HG03280 (cell line): Measurements from ENCODE around the gene PWWP2A.

Source experiments
- ATAC-seq: cut with Tn5 transposase; IDR thresholded peaks from one replicate; pipeline ENCODE4 v1.9.1; 2021; ENCODE audit warnings: mild to moderate bottlenecking, moderate library complexity; ENCODE audit not compliant: unreplicated experiment

PWWP2A gene

DNA sequence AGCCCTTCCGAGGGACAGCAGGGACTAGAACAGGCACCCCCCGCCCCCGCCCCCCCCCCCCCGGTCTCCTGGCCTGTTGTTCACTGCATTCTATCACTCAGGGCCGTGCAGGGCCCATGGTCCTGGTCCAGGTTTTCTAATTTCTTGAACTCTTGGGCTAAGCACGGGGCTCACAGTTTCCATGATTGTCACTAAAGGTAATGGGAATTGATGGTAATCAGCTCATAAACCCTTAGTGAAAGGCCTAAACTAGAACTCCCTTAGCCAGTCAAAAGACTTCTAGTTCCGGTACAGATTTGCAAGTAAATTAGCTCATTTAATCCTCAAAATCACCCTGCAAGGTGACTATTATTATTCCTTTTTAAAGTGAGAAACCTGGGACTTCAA lies 14.7 kb upstream of the PWWP2A start:
- no peak for ATAC-seq

DNA sequence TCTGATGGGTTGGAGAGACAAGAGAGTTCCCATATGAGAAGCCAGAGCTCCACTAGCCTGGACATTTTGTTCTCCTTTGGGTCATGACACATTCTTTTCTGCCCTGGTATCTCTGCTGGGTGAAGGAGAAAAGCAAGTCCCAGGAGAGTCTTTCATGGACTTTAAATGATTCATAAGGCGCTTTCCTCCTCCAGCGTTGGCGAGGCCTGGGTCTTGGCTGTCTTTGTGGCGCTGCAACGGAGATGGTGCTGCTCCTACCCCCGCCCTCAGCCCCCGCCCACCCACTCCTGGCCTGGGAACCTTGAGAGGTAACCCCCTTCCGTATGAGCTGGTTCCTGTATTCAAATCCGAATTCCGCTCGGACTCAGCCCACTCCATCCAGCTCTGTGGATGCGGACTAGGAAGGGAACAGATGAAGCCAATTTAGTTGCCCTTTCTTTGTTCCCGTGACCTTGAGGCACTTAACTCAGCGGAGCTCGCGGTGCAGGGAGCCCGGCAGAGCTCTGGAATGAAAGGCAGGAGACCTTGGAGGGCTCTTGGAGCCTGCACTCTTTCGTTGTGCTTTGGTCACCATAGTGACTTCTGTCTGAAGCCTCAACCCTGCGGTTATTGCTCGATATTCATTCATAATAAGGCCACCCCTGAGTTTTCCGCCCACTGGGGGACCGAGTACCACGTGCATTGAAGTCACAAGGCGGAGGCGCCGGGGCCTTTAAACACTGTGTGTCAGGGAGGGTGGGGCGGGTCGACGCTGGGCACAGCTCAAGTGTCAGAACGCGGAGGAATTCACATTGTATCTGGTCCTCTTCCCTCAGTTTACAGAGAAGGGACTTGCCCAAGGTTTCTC lies 14.0 kb upstream of the PWWP2A start:
- ATAC-seq: no peak

DNA sequence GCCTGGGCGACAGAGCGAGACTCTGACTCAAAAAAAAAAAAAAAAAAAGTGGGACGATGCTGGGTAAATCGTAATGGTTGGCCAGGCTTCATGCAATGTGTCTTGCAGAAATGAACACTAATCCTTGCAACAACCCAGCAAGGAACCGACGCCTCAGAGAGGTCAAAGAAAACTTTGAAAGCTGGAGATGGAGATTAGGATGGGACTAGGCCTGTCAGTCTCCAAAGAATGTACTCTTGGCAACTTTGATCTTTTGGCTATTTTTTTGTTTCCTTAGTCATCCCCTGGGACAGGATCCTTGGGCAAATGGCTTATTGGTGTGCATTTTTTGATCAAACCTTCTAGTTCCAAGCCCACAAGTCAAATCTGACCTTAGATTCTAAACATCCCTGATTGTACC lies 10.6 kb upstream of the PWWP2A start:
- ATAC-seq: no peak

DNA sequence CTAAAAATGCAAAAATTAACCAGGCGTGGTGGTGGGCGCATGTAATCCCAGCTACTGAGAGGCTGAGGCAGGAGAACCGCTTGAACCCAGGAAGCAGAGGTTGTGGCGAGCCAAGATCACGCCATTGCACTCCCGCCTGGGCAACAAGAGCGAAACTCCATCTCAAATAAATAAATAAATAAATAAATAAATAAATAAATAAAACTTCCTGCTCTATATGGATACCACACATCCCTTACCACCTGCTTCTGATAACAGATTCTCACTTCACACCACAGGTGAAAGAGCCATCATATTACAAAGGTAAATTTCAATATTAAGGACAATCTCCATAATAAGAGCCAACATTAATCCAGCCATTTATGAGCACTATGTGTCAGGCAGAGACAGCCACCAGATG lies 9.4 kb upstream of the PWWP2A start:
- no peak for ATAC-seq

DNA sequence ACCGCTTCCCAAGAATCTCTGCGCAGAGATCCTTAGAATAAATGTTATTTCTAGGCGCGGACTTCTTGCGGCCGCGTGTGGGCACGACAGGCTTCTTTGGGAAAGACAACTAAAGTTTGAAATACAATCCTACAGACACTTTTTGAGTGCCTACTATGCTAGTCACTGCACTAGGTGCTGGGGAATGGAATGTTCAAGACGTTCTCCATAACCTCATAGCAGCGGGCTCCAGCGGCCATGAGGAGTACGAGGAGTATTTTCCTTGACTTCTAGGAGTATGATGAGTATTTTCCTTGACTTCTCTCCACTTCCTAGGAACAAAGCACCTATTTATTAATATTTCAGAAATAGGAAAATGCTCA lies 636 bp upstream of the PWWP2A start:
- no peak for ATAC-seq

DNA sequence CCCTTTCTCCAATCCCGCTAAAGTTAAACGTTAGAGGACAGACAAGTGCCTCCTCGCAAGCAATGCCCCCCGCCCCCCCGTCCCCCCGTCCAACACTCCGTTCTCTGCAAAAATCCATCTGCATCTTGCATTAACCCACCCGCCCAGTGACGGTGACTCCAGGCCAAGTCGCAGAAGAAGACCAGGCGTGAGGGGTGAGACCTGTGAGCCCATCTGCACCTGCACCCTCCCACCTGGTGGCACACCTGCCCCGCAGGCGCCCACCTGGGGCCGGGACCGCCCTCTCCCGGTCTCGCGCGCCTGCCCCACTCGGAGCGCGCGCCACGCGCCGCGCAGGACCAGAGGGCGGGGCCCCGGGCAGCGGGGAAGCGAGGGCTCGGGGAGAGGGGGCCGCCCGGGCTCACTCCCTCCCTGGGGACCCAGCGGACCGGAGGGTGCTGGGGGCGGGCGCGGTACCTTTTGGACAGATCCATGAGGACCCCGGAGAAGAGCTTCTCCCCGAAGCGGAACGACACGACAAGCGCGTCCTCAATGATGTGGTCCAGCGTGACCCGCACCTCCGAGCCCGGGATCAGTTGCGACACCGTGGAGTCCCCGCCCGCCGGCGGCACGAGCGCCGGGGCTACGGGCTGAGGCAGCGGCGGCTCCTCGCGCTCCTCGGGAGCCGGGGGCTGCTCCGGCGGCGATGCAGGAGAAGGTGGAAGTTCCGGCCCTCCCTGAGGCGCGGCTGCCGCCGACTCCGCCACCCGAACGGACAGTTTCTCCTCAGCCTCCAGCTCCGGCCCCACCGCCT lies 705 bp downstream of the PWWP2A start:
- ATAC-seq: peak; percentile 24

DNA sequence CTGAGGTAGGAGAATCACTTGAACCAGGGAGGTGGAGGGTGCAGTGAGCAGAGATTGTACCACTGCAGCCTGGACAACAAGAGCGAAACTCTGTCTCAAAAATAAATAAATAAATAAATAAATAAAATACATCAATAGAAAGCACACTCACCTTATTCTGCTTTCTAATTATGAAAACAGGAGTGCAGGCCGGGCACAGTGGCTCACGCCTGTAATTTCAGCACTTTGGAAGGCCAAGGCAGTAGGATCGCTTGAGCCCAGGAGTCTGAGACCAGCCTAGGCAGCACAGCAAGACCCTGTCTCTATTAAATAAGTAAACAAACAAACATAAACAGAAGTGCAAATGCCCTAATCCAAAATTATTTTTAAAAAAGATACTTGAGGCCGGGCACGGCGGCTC lies 2.3 kb downstream of the PWWP2A start:
- no peak for ATAC-seq

DNA sequence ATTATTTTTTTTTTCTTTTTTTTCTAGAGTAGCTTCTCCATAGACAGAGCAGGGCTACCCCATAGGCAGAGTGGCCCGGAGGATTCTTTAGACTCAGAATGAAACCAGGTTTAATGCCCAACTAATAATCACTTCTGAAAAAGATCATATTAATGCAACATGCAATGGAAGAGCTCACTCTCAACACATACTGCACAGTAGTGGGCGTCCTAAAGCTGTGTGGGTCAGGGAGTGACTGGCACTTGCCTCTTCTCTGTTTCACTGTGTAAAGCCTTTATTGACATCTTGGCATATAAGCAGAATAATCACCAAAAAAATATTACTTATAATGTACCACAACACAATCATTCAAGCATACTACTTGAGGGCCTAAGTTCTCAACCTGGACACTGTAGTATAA lies 11.1 kb downstream of the PWWP2A start:
- no peak for ATAC-seq

DNA sequence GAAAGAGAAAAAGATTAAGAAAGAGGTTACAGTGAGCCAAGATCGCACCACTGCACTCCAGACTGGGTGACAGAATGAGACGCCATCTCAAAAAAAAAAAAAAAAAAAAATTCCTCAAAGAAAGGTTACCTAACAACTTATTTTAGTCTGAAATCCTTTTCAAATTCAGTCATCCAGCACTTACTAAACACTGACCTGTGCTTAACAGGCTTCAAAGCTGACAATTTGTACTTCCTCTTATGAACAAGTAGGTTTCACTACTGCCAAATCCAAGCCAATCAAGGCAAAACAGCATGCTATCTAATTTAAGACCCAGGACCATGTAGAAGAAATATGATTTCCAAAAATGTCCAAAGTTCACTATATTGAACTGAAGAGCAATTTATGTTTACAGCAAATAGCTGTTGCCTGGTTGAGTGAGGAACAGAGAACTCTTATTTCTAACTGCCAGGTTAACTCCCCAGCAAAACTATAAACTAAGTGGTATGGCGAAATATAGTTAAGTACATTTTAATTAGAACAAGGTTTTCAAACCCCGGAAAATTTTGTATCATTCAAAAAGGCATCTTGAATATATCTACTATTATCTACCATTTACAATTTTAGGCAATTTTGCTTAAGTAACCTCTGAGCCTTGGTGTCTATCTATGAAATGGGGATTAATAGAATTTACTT lies 13.4 kb downstream of the PWWP2A start:
- ATAC-seq: peak; percentile 77

DNA sequence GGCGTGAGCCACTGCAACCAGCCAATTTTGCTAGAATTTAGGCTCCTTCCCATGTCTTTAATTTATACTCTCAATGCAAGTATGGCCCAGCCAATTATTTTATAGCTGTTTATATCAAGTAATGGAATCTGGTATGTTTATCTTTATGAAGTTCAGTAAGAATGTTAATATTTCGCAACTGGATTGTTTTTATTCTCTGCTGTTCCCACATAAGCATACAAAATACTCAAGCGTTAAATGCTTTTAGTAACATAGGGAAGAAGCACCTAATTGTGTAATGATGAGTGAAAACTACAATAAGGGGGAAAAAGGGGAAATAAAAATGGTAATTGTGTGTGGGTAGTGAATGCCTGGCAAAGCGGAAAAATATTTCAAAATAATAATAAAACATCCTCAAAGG lies 21.3 kb downstream of the PWWP2A start:
- no peak for ATAC-seq

DNA sequence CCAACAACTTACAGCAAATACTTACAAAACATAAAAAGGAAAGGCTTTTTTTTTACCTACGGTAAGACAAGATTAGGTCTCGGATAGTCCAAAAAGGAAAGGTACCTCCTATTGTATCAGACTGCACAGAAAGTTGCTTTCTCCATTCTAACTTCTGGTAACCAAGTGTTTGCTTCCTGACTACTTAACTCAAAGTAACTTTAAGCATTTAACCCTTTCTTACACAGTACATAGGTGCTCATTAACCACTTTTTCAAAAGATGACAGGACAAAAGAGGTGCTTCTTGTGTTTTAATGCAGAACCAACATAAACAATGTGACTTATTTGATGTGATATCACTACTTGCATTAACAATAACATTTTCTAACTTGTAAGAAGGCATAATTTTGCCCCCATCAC lies 23.1 kb downstream of the PWWP2A start:
- no peak for ATAC-seq

DNA sequence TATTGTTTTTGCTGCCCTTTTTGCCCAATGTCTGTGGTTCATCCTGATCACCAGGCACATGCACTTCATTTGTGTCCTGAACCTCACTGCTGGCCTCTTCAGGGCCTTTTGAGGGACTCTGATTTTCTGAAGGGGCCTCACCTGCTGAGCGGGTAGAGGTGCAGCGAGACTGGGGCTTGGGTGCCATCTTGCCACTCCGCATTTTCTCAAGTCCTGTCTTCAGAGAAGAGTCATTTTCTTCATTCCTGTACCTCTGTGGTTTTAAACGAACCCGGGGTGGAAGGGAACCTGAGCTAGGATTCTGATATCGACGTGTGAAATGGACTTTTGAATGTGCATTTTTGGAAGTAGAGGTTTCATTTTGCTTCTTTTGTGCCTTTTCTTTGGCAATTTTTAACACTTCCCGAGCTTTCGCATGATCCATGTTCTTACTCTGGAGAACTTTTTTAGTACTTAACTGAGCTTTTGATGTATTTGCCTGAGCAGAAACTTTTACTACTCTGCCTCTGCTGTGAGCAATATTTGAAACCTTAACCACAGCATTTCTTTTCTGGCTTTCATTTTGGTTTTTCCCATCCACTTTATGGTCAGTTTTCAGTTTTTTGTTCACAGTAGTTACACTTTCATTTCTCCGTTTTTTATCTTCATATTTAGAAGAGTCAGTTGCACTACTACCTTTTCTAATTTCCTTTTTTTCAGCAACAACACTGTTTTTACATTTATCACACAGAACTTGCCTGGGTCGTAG lies 26.1 kb downstream of the PWWP2A start:
- ATAC-seq: peak; percentile 73

DNA sequence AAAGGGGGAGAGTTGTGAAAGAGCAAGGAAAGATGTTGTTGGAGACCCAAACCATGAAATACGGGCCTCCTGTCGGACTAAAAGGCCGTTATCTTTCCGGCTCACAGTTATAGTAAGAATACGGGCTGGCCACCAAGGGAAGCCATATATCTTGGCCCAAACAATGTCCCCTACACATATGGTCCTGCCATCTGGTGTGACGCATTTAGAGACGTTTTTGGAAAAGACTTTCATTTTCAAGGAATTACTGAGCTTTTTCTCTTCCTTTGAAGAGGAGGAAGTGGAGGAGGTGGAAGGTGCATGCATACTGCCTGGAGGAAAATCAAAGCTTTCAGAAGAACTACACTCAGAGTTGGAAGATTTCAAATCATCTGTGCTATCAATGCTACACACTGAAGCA lies 26.7 kb downstream of the PWWP2A start:
- no peak for ATAC-seq

DNA sequence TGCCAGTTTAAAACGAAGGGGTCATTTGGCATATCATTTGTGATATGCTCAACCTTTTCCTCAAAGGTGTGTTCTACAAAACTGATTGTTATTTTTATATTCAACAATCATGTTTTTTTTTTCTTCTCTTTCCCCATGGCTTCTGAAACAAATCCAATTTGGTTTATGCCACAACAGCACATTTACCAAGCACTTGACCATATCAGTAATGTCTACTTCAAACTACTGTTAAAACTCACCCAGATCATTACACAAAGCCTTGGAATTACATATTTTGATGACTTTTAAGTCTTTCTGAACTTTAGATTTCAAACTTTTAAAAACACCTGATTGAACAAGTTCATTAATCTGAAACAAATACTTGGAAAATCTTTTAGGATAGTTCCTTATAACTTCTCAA lies 29.2 kb downstream of the PWWP2A start:
- ATAC-seq: no peak

DNA sequence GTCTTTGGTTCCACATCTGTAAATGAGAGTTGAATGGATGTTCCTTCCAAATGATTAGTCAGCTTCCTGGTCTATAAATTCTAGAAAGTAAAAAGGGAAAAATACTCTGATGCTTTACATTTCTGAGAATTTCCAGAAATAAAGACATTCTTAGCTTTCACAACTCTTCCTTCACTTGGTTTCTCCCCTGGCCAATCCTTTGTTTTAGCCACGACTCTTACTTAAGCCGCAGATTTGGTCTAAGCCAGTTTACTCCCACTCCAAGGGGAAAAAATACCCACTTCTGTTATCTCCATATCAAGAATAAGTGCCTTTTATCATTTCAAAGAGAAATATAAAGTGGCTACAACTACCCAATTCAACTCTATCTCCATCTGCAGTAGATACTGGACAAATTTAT lies 29.7 kb downstream of the PWWP2A start:
- no peak for ATAC-seq

DNA sequence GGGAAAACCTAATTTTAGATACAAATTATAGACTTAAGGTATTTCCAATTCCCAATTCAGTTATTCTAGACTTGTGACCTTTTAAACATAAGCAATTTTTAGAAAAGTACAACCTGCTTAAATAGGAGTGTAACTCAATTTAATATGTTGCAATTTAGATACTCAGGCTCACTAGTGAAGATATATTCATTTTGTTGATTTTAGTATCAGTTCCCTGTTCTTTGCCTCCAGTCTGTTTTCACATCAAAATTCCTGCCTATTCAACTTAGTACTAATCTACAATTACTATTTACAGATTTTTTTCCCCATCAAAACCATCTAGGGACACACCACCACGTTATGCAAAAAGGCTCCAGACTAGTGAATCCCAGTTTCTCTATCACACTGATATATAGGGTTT lies 30.4 kb downstream of the PWWP2A start:
- no peak for ATAC-seq

DNA sequence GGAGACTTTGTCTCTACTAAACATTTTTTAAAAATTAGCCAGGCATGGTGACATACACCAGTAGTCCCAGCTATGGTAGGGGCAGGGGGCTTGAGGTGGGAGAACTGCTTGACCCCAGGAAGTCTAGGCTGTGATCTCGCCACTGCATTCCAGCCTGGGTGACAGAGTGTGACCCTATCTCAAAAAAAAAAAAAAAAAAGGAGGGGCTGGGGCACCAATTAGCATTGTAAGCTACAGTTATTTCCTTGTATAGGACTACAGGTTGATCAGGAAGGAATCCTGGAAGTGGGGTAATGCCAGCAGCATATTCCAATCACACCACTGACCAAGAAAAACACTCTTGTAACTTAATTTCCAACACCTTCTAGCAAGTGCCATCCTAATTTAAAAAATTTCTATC lies 32.1 kb downstream of the PWWP2A start:
- no peak for ATAC-seq

DNA sequence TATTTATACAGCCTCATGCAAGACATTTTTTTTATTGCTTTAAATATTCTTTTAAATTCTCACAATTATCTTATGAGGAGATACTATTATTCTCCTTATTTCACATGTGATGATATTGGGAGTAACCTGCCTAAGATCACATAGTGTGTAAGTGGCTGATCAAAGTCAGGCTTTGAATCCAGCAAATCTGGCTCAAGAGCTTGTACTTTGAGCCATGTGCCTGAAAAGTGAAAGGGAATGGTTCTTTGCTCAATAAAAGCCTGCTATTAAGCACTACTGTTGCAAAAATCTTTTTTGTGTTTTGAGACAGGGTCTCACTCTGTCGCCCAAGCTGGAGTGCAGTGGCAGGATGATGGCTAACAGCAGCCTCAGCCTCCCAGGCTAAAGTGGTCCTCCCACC lies 35.1 kb downstream of the PWWP2A start:
- no peak for ATAC-seq

DNA sequence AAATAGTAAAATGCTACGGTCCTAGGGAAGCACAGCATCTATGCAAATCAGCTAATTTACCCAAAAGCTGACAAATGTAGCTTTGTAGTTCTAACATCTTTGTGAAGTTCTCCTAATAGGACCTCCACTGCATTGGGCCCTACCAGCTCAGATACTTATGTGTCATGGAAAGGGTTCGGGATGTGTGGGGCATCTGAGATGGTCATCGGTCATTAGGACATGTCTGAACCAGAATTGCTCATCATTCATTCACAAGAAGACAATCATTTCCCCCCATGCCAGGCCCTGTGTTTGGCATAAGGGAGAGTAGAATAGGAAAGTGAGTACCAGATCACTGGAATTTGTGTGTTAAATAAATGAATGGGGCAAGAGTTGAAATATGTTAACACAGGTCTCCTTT lies 35.7 kb downstream of the PWWP2A start:
- ATAC-seq: no peak

DNA sequence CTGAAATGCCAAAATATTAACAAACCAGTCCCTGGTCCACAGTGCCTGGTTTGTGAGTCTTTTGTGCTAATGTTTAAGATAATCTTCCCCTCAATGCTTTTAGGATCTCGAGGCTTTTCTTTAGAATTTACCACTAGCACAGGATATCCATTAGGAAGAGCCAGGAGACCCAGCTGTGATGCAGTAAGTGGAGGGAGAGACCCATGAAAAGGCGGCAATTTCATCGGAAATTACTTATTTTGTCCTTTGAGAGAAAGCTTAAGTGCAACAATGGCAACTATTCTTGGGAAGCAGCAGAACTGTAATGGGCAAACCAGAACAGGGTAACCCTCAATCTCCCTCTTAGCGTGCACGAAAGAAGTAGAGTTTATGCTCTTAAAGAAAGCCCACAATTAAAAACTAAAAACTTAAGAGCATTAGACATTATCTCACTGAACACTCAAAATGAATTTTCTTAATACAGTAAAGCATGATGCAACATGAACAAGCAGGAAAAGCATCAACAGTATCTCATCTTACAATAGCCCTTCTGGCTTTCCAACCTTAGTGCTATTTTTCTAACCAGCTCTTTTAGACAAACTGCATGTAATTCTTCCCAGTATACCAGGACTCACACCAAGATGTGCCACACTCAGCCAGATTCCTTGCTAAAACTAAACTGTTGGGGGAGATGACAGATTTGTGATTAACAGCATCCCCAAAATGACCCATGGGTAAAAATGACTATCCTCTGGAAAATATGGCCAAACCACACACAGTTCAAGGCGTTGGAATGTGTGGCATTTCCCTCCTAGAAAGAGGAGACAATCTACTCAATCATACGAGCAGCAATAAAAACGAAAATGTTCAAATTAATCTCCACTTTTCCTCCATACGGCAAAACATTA lies 36.4 kb downstream of the PWWP2A start:
- no peak for ATAC-seq
